Activated T-helper 1 cell treated with Interleukin-2 at 50 U/mL for 16 hours (primary cell): Measurements from ENCODE around the gene SACM1L.

ENCODE experiments used
- DNase-seq: peaks from one replicate; pipeline ENCODE4 v3.0.0-alpha.2; 2020; ENCODE audit warnings: low read depth

The SACM1L gene, protein sequence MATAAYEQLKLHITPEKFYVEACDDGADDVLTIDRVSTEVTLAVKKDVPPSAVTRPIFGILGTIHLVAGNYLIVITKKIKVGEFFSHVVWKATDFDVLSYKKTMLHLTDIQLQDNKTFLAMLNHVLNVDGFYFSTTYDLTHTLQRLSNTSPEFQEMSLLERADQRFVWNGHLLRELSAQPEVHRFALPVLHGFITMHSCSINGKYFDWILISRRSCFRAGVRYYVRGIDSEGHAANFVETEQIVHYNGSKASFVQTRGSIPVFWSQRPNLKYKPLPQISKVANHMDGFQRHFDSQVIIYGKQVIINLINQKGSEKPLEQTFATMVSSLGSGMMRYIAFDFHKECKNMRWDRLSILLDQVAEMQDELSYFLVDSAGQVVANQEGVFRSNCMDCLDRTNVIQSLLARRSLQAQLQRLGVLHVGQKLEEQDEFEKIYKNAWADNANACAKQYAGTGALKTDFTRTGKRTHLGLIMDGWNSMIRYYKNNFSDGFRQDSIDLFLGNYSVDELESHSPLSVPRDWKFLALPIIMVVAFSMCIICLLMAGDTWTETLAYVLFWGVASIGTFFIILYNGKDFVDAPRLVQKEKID

GRCh38 chr3:45688882-45689786 lies at the start of gene SACM1L:
Gene SACM1L (plus strand): TSS chr3:45689396. CDS start chr3:45689466, 70 bp downstream.
- peak; percentile 93 for DNase-seq

DNA sequence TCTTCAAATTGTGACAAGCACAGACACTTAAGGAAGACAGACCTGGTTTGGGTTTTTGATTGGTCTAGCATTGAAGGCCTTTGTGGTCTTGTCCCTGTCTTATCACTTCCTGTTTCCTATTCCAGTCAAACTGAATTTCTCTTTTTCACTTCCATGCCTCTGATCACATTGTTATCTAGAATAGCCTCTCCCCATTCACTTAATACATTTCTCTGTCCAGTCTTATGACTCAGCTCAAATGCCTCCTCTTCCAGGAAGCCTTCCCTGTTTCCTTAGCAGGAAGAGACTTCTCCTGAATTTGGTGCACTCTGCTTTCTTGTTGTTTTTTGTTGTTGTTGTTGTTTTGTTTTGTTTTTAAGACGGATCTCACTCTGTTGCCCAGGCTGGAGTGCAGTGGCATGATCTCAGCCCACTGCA lies 49.1 kb upstream of the SACM1L start:
- no peak for DNase-seq

- no peak for DNase-seq
Observed at GRCh38 chr3:45640724-45641361, 48.4 kb upstream of the SACM1L start.

DNA sequence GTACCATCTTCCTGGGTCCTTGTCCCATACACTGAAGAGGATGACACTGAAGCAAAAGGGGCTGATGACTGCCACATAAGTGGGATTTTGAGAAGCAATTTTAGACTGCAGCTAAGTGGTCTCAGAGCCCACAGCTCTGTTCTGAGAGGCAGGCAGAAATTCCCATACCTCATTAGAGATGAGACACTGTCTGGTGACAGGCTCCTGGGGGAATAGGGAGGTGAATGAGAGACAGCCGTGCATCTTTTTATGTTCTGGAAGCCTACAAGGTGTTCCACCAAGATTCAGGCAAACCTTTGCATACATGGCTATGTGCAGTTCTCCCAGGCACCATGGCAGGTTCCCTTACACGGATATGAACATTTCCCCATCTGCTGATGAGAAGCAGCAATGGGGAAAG lies 47.4 kb upstream of the SACM1L start:
- no peak for DNase-seq

- no peak for DNase-seq
Observed at GRCh38 chr3:45642731-45643152, 46.5 kb upstream of the SACM1L start.

- DNase-seq = no peak
Observed at GRCh38 chr3:45644063-45644790, 45.0 kb upstream of the SACM1L start.

GRCh38 chr3:45644791-45645201 lies 44.4 kb upstream of the SACM1L start:
- DNase-seq = no peak

DNA sequence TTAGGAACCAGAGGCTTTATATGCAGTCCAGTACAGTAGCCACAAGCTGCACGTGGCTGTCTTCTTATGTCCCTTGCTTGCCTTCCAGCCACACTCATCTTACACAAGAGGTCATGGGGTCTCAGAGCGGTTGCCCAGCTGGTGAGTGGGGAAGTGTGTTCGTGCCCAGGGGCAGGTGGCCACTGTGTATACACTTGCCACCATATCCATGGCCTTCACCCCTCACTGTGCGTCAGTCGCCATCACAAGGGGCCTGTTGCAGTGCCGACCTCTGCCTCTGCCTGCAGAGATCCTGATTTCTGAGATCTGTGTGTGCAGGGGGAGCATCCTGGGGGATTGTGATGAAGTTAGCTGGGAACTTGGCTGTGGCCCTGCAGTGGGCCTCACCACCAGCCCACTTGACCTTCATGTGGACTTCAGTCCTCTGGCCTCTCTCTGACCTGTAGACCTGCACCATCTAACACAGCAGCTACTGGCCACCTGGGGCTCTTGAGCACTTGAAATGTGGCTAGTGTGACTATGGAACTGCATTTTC lies 43.1 kb upstream of the SACM1L start:
- no peak for DNase-seq

- DNase-seq = no peak
Observed at GRCh38 chr3:45647148-45647619, 42.0 kb upstream of the SACM1L start.

DNA sequence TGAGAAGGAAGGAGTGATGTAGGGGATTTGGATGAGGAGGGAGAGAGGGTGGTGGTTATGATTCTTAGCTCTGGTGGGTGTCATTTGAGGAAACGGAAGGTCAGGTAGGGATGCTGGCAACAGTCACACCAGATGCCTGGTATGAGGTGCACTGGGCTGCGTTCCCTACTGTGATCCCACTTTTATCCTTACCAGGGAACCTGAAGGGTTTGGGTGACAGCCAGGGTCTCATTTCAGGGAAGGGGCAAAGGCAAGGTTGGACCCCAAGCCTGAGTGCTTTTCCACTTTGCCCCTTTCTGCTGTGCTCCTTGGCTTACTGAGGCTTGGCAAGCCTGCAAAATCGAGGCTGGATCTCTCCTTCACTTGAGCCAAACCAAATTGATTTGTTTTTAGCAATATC lies 36.0 kb upstream of the SACM1L start:
- DNase-seq = no peak

DNA sequence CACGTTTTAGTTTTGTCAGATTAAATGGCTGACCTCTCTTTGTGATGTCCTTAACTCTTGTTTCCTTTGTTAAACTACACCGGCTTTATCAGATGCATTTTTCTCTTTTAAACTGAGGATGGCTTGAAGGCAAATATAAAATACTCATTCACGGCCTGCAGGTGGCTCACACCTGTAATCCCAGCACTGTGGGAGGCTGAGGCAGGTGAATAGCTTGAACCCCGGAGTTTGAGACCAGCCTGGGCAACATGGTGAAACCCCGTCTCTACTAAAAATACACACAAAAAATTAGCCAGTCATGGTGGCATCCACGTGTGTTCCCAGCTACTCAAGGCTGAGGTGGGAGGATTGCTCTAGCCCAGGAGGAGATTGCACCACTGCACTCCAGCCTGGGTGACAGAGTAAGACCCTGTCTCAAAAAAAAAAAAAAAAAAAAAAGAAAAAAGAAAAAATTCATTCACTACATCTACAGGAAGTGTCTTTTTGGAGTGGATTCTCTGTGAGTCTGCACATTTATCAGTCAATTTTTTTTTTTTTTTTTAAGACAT lies 34.7 kb upstream of the SACM1L start:
- DNase-seq = no peak

DNA sequence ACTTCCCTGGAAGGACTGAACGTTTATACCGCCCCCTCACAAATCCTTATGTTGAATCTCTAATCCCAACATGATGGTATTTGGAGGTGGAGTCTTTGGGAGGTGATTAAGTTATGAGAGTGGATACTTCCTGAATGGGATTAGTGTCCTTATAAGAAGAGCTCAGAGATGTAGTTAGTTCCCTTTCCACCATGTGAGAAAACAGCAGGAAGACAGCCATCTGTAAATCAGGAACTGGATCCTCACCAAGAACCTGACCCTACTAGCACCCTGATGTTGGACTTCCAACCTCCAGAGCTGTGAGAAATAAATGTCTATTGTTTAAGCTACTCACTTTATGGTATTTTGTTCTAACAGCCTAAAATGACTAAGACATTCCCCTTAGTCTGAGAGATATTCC lies 33.3 kb upstream of the SACM1L start:
- no peak for DNase-seq

GRCh38 chr3:45656575-45657363 lies 32.4 kb upstream of the SACM1L start:
- DNase-seq = peak; percentile 74

DNA sequence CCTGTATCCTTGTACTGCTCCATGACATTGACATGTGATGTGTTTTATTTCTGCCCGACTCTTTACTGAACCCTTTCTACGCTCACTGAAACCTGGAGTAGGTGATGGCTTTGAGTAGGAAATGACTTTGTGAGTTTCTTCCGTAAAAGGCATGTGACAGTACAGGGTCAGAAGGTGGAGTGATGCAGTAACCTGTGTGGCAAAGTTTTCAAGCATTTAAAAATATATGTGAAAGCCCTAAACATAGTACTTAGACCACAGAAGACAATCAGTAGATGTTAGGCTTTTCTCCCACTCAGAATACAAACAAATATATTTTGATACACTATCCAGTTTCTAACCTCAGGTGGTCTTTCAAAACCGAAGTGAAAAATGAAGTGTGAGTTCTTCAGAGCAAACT lies 31.3 kb upstream of the SACM1L start:
- no peak for DNase-seq

- DNase-seq = no peak
Observed at GRCh38 chr3:45659661-45660566, 29.3 kb upstream of the SACM1L start.

DNA sequence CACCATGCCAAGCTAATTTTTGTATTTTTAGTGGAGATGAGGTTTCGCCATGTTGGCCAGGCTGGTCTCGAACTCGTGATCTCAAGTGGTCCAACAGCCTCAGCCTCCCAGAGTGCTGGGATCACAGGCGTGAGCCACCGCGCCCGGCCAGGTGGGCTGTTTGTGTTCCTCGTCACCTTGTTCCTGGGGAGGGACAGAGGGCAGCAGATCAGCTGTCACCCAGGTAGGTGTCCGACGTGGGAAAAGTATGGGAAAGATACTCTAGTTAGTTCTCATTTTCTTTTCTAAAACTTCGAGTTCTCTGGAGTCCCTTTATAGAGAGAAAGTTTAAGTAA lies 28.7 kb upstream of the SACM1L start:
- DNase-seq = no peak

DNA sequence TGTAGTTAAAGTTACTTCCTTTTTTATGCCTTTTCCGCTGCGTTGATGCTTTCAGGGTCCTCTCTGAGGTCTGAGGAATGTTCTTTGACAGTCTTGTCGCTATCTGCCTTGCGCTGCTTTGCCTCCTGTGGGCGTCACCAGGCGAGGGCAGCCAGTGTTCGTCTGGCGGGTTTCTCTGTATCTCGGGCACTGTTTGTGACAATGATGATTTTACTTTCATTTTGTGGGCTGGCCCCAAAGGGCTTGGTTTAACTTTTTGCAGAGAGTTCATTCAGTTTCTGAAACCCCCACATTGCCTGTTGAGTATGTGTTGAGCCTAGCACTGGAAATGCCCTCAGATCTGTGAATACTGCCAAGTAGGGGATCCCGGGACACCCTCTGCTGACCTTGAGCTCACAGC lies 24.6 kb upstream of the SACM1L start:
- peak; percentile 48 for DNase-seq

DNA sequence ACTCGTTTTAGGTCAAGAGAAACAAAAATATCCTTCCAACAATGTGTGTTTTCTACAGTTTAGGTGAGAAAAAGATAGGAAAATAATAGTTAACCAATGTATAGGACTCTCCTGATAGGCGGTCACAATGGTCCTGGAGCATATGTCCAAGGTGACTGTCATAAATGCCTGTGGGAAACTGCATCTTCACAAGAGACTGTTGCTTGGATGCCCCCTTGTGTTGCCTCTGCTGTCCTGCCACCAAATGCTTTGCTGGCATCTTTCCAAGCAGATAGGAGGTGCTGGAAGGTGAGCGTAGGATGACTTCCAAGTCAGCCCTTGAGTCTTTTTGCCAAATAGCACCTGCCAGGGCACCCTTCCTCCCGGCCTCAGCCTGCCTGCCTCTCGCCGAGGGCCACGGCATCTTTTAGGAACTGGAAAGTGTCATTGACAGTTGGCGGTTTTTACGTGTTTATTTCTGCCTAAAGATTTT lies 24.1 kb upstream of the SACM1L start:
- DNase-seq = peak; percentile 37
